A549 (cell line): ENCODE results near the gene CACTIN. TPM values are rescaled to one million over a fixed set of nuclear protein-coding genes. Genes with fewer than 3 reads are reported as not detected.

Source experiments
- ATAC-seq, 2 experiments: fragments of 200-7000 bp in 1 of 2; fragments of >200 bp in 1 of 2; cut with Nextera tagmentation in 1 of 2; cut with Tn5 transposase in 1 of 2; 3 replicates each; pipeline versions ENCODE4 v1.8.0 to v1.9.1; 2018 to 2020; ENCODE audit warnings: mild to moderate bottlenecking in 1 of 2, moderate library complexity in 1 of 2
- CTCF ChIA-PET: fragments of 300-600 bp; sonication (Branson Sonifier 250); formaldehyde crosslinking; extraction: SDS; loops from one replicate; lab custom pipeline; 2021; ENCODE audit warnings: antibody characterized with exemption, inconsistent platforms; lab: Yijun Ruan, JAX
- POLR2A ChIA-PET: fragments of 350-600 bp; formaldehyde crosslinking; extraction: SDS; loops from one replicate; lab custom pipeline; 2021; ENCODE audit warnings: antibody characterized with exemption, inconsistent platforms; lab: Yijun Ruan, JAX
- DNase-seq, 2 experiments: peaks; one replicate each; pipeline versions ENCODE4 v3.0.0 to v3.0.0-alpha.2; 2011 to 2016; ENCODE audit warnings: low read depth in 1 of 2, low spot score in 1 of 2
- FAIRE-seq: peaks from 2 replicates; lab custom pipeline; 2011; peaks lifted over from hg19 to GRCh38; lab: Jason Lieb, UNC
- H3K27ac ChIP-seq, 2 experiments: fragments of >200 bp; sonication (Bioruptor Twin); formaldehyde crosslinking; 3 replicates each; pipeline ENCODE4 v1.5.1; 2016 to 2017
- H3K4me1 ChIP-seq: fragments of >200 bp; sonication (Bioruptor Twin); formaldehyde crosslinking; 3 replicates; pipeline ENCODE4 v1.6.1; 2016
- H3K4me2 ChIP-seq: fragments of >200 bp; sonication (Bioruptor Twin); formaldehyde crosslinking; 3 replicates; pipeline ENCODE4 v1.6.1; 2016
- H3K4me3 ChIP-seq: fragments of >200 bp; sonication (Bioruptor Twin); formaldehyde crosslinking; 3 replicates; pipeline ENCODE4 v1.5.1; 2016
- H3K9me3 ChIP-seq: fragments of >200 bp; sonication (Bioruptor Twin); formaldehyde crosslinking; 3 replicates; pipeline ENCODE4 v1.6.1; 2016
- BCL3 ChIP-seq: fragments of >200 bp; sonication (Bioruptor Twin); formaldehyde crosslinking; IDR thresholded peaks from 3 replicates; pipeline ENCODE4 v1.6.1; 2016
- BHLHE40 ChIP-seq: IDR thresholded peaks from 2 replicates; pipeline ENCODE4 v1.6.1; 2012; ENCODE audit warnings: low read depth, low read length, inconsistent platforms
- CBX8 ChIP-seq: fragments of 200-600 bp; sonication (generic); IDR thresholded peaks from 2 replicates; pipeline ENCODE4 v1.6.1; 2016
- ESRRA ChIP-seq: fragments of 150-350 bp; IDR thresholded peaks from 2 replicates; pipeline ENCODE4 v1.6.1; 2014; ENCODE audit warnings: mild to moderate bottlenecking, low read length, borderline replicate concordance
- HOXA7 ChIP-seq: fragments of 250-450 bp; sonication (Bioruptor Pico); IDR thresholded peaks from 2 replicates; pipeline ENCODE4 v1.5.0; 2020; ENCODE audit warnings: mild to moderate bottlenecking, moderate library complexity
- KDM5A ChIP-seq: fragments of 200-600 bp; sonication (generic); IDR thresholded peaks from 2 replicates; pipeline ENCODE4 v1.6.1; 2016; ENCODE audit warnings: antibody characterized with exemption, mild to moderate bottlenecking
- MAFK ChIP-seq: fragments of 450-650 bp; IDR thresholded peaks from 2 replicates; pipeline ENCODE4 v1.6.1; 2014; ENCODE audit not compliant: partially characterized antibody
- NR3C1 ChIP-seq: fragments of >200 bp; sonication (Bioruptor Twin); formaldehyde crosslinking; IDR thresholded peaks from 3 replicates; pipeline ENCODE4 v1.6.1; 2017
- PHF8 ChIP-seq: fragments of 200-600 bp; sonication (generic); IDR thresholded peaks from 2 replicates; pipeline ENCODE4 v1.6.1; 2016; ENCODE audit warnings: low read depth, mild to moderate bottlenecking, antibody characterized with exemption, moderate library complexity, borderline replicate concordance
- RCOR1 ChIP-seq: fragments of 150-350 bp; IDR thresholded peaks from 2 replicates; pipeline ENCODE4 v1.6.1; 2014; ENCODE audit warnings: antibody characterized with exemption, low read length, low read depth
- TP53 ChIP-seq: fragments of 250-450 bp; sonication (Bioruptor Pico); IDR thresholded peaks from 2 replicates; pipeline ENCODE4 v1.5.0; 2021; ENCODE audit warnings: mild to moderate bottlenecking, moderate library complexity
- ZFP36 ChIP-seq: fragments of 450-650 bp; IDR thresholded peaks from 2 replicates; pipeline ENCODE4 v1.6.1; 2014; ENCODE audit warnings: borderline replicate concordance; ENCODE audit not compliant: partially characterized antibody
- ZSCAN20 ChIP-seq: fragments of 250-450 bp; sonication (Bioruptor Pico); IDR thresholded peaks from 2 replicates; pipeline ENCODE4 v1.8.0; 2022; ENCODE audit warnings: mild to moderate bottlenecking, moderate library complexity
- WGBS: methylation state at CpG from one replicate; pipeline ENCODE4 v1.1.6; 2017; ENCODE audit errors: missing lambda C conversion rate; 5-methylcytosine and 5-hydroxymethylcytosine counted together
- polyA plus RNA-seq, 4 experiments: library from polyadenylated mRNA; depleted of rRNA in 3 of 4; stranded (reverse); fragments of >200 nt; fragmentation: RNase III in 1 of 4; extraction: RNeasy Plus Mini Kit Qiagen cat#74134 plus additional on column Dnase treatment in 1 of 4; gene quantifications; 2 replicates in 3 of 4; 3 replicates in 1 of 4; pipeline ENCODE4 v1.2.3, GENCODE V29; 2011 to 2017
- TF ChIP-seq, protein P1 (sequence below): fragments of >200 bp; sonication (Bioruptor Twin); formaldehyde crosslinking; IDR thresholded peaks from 3 replicates; pipeline ENCODE4 v1.5.1; 2016
- TF ChIP-seq, protein P2 (sequence below): IDR thresholded peaks from 2 replicates; pipeline ENCODE4 v1.6.1; 2012

The CACTIN gene
- polyA plus RNA-seq, 2 of the 4 experiments (the other 2 are of a cell fraction): 8.3 to 14.9 TPM

GRCh38 chr19:3609779-3610719, 16.5 kb downstream of the CACTIN start (continued):
- TF ChIP-seq, protein P1, sequence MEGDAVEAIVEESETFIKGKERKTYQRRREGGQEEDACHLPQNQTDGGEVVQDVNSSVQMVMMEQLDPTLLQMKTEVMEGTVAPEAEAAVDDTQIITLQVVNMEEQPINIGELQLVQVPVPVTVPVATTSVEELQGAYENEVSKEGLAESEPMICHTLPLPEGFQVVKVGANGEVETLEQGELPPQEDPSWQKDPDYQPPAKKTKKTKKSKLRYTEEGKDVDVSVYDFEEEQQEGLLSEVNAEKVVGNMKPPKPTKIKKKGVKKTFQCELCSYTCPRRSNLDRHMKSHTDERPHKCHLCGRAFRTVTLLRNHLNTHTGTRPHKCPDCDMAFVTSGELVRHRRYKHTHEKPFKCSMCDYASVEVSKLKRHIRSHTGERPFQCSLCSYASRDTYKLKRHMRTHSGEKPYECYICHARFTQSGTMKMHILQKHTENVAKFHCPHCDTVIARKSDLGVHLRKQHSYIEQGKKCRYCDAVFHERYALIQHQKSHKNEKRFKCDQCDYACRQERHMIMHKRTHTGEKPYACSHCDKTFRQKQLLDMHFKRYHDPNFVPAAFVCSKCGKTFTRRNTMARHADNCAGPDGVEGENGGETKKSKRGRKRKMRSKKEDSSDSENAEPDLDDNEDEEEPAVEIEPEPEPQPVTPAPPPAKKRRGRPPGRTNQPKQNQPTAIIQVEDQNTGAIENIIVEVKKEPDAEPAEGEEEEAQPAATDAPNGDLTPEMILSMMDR: no peak
- TF ChIP-seq PHF8 (no peak), CBX8 (no peak)

DNA sequence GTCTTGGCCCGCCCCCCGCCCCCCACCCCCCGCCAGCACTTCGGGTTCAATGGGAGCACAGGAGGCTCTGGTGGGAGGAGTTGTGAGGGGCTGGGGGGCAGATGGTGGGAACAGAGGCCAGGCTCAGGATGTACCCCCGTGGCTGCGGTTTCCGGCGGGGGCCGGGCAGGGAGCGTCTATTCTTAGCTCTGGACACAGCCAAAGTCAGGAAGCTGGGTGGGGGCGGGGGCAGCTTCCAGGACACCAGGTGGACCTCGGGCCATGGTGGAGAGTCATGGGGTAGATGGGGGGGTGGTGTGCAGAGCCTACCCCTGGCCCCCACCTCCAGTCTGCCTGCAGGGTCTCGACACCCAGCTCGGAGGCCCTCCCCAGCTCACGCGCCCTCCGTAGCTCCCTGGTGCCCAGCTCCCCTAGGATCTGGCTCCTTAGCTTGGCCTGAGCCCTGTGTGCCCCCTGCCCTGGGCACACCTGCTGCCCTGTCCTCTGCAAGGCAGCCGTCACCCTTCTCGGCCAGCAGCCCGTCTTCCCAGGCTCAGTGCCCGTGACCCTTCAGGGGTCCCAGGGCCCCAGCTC, 17.8 kb downstream of the CACTIN start:
- FAIRE-seq (no peak), ATAC-seq (no peak), DNase-seq (no peak)
- no peak overlapping the region for H3K4me3 ChIP-seq
- ChIA-PET POLR2A (no interaction called here), CTCF (interaction anchor here (0.8 to 2.6 kb wide), 7 partner anchors 10 to 282 kb away, joined by 3 to 12 read pairs (median 3); no protein-coding TSS in a partner anchor)
- H3K4me2 ChIP-seq: no peak overlapping the region
- TF ChIP-seq, protein P2, sequence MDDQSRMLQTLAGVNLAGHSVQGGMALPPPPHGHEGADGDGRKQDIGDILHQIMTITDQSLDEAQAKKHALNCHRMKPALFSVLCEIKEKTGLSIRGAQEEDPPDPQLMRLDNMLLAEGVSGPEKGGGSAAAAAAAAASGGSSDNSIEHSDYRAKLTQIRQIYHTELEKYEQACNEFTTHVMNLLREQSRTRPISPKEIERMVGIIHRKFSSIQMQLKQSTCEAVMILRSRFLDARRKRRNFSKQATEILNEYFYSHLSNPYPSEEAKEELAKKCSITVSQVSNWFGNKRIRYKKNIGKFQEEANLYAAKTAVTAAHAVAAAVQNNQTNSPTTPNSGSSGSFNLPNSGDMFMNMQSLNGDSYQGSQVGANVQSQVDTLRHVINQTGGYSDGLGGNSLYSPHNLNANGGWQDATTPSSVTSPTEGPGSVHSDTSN: no peak
- peak; percentile 16 for TF ChIP-seq ZFP36
- H3K9me3 ChIP-seq: no peaks in the 10 kb centered on the region
- WGBS: 93% methylated on average over 6 of the region's 21 CpGs
- peaks cover 12% of the 10 kb centered on the region for H3K4me1 ChIP-seq
- H3K27ac ChIP-seq: no peak overlapping the region

DNA sequence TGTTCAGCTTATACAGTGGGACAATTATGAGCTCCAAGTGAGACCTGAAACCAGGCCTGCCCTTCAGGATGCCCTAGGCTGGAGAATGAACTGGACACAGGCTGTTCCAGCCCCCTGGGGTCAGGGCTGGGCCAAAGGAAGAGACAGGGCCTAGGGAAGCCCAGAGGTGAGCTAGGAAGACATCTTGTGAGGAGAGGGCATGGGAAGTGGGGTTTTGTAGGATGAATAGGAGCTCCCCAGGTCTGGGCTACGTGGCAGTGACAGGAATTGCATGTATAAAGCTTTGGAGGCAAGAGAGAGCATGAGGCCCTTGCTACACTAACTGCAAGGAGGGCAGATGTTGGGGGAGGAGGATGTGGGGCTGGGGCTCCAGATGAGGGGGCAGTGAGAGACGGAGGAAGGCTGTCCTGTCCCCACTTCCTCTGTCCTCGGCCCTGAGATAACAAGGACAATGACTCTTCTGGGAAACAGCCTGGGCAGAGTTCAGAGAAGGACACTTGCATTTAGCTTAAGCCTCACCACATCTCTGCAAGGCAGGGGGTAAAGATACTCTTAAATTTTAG, 18.4 kb downstream of the CACTIN start:
- 87% methylated on average over 3 of the region's 3 CpGs for WGBS
- no peak for DNase-seq
- Histone ChIP-seq H3K4me2 (0 out of 3 replicates have a peak overlapping the region, but pooled peaks have one; percentile 84), H3K27ac (no peak overlapping the region), H3K4me3 (no peak overlapping the region), H3K4me1 (peaks cover 18% of the 10 kb centered on the region), H3K9me3 (no peaks in the 10 kb centered on the region)
- POLR2A ChIA-PET: no interaction called here
- no peak for FAIRE-seq
- no peak for ATAC-seq
- TF ChIP-seq ESRRA (no peak), BCL3 (no peak), KDM5A (no peak), RCOR1 (no peak), BHLHE40 (no peak), MAFK (no peak), PHF8 (no peak), NR3C1 (no peak), TP53 (CRISPR knock-in tag) (no peak), ZSCAN20 (CRISPR knock-in tag) (no peak), HOXA7 (CRISPR knock-in tag) (no peak)
- CTCF ChIA-PET: interaction anchor here (0.8 to 2.6 kb wide), 7 partner anchors 10 to 282 kb away, joined by 3 to 12 read pairs (median 3); no protein-coding TSS in a partner anchor
